Fibroblast of the conjunctiva (primary cell): Measurements from ENCODE around the gene AP1S1.

Experiments
- DNase-seq: peaks from one replicate; pipeline ENCODE4 v3.0.0-alpha.2; 2010; ENCODE audit warnings: low read depth

The AP1S1 gene

DNA sequence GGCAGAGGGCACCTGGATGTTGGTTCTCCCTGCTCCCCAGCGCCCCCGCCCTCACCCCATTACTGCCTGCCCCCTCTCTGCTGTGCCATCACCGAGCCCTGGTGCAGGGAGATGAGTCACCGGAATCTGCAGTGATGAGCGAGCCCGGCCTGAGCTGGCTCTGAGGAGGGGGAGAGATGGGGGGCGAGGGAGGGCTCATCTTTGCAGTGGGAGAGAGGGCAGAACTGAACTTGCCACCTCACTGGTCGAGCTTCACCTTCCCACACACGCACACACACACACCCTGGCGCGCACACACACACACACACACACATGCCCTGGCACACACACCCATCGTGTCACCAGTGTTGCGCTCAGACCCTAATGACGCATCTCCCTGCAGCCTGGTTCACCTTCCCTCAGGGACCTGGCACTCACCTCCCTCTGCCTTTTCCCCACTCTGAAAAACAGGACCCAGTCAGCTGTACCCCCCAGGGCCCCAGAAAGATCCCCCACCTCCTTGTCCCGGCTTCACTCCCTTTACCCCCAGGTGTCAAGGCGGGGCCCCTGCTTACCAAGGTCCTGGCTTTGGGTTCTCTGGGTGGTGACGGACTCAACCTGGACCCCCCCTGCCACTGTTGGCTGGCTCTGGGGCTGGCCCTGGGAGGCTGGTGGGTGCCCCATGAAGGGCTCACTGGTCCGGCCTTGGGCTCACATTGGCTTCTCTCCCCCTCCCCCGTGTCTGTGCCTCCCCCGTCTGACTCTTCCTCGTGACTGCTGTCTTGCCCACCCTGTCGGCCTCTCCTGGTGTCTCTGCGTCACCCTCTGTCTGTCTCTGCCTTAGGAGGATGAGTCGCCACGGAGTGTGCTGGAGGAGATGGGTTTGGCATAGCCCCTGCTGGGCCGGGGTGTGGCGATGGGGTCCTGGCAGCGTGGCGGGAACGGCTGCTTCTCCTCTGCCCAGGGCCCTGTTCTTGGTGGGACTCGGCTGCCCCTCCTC, 5.7 kb downstream of the AP1S1 start:
- no peak for DNase-seq

DNA sequence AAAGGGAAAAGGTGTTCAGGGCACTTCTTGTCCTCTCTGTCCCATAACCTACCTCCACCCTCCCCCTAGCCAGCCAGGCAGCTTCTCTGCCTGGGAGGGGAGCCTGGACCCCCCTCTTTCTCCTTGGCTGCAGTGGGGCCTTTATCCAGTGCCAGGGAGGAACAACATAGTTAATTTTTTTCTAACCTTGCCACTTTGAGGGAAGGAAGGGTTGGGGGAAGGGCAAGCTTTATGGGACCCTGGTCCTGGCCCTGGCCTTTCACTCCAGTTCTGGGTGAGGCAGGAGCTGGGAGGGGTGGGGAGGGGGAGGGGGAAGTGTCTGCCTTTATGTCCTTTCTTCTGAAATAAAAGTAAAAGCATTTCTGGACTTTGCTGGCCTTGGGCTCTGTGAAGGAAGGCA, 6.6 kb downstream of the AP1S1 start:
- DNase-seq: no peak

DNA sequence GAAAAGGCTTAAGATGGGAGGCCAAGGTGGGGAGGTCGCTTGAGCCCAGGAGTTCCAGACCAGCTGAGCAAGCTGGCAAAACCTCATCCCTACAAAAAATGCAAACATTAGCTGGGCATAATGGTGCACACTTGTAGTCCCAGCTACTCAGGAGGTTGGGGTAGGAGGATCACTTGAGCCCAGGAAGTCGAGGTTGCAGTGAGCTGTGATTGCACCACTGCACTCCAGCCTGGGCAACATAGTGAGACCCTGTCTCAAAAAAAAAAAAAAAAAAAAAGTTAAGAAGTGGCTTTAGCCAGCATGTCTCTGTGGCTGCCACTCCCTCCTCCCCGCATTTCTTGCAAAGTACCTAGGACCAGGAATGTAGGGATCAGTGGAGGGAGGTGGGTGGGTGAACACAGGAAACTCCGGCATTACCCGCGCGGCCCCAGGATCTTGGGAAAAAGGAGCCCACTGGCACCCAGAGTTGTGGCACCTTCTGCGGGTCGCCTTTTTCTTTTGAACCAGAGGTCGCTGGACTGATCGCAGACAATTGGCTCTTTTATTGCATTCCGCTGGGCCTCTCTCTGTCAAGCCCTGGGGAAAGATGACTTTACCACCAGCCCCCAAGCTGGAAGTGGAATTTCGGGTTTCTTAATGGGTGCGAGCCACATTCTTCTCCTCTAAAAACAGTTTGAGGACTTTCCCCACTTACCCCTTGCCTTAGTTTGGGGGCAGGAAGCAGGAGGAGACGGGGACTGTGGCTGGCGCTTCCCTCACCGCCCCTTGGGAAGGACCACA, 7.6 kb downstream of the AP1S1 start:
- no peak for DNase-seq

DNA sequence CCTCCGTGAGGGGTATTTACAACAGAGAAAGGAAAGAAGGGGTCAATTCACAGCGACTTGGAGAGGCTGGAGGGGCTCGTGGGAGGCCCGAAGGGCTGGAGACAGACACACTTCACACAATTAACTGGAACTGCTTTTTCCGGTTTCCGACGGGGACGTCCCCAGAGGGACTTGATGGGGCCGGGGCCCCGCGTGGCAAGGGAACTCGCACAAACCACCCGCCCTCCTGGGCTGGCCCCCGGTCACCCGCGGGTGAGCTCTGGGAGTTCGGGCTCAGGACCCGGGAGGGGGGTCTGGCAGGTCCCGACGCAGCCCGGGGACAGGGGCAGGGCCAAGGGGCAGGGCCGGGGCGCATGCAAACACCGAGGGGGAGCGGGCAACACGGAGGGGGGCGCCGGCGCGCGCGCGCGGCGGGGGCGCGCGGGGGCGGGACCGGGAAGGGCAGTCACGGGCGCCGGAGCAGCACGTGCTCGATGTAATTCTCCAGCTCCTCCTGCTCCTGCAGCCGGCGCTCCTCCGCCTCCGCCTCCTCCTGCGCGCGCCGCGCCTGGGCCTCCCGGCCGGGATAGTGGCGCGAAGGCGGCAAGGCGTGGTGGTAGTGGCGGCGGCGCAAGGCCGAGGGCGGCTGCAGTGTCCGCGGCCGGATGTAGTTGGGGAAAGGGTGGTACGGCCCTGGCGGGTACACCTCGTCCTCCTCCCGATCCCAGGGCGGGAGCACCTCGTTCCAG, 8.4 kb downstream of the AP1S1 start:
- DNase-seq: no peak

DNA sequence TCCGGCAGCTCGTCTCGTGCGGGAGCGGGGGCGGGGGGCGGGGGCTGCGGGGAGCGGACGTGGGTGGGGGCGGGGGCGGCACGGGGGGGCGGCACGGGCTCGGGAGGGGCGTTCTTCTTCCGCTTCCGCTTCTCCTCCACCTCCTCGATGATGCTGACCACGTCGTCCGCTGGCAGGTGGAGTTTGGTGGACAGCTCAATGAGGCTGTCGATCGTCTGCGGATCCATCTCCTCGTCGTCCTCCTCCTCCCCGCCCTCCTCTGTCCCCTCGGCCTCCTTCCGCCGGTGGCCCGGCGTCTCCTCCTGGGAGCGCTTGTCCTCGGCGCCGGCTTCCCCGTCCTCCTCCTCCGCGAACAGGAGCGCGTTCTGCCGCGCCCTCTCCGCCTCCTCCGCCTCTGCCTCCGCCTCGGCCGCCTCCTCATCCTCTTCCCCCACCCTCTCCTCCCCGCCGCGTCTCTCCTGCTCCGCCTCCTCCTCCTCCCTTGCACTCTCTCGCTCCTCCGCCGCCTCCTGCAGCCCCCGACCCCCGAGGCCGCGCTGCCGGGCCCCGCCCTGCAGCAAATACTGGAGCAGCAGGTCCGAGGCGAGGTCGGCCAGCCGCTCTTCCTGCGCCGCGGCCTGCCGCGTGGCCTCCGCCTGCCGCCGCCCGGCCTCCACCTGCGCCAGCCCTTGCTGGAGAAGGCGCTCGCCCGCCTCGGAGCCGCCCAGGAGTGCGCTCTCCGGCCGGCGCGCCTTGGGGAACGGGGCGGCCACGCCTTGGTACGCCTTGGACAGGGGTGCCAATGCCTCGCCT, 9.2 kb downstream of the AP1S1 start:
- no peak for DNase-seq

DNA sequence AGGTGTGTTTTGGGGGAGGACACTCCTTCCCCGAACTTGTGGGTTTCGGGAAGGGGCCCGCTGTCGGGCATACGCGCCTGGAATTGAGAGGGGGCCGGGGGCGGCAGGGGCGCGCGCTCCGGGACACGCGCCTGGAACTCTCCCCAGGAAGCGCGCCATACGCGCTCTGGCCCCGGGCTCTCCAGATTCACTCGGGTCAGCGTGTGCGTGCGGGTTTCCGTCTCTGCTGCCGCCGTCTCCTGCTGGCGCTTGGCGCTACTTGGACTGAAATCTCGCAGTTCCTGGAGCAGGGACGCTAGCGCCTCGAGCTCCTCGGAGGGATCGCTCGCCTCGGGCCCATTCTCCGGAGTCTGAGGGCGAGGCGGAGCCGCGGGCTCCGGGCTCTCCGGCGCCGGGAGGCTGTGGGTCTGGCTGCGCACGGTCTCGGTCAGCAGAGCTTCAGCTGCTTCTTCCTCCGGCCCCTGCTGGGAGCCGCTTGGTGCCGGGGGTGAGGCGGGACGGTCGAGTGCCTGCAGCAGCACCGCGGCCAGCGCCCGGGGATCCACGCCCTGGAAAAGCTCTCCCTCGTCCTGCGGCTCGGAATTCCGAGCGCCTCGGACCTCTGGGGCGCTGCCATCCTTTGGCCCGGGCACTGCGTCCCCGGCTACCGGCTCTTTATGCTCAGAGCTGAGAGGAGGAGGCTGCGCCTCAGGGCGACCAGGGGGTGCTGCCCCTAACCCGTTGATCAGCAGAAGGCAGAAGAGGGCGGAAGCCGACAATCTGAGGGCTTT, 10.0 kb downstream of the AP1S1 start:
- no peak for DNase-seq

DNA sequence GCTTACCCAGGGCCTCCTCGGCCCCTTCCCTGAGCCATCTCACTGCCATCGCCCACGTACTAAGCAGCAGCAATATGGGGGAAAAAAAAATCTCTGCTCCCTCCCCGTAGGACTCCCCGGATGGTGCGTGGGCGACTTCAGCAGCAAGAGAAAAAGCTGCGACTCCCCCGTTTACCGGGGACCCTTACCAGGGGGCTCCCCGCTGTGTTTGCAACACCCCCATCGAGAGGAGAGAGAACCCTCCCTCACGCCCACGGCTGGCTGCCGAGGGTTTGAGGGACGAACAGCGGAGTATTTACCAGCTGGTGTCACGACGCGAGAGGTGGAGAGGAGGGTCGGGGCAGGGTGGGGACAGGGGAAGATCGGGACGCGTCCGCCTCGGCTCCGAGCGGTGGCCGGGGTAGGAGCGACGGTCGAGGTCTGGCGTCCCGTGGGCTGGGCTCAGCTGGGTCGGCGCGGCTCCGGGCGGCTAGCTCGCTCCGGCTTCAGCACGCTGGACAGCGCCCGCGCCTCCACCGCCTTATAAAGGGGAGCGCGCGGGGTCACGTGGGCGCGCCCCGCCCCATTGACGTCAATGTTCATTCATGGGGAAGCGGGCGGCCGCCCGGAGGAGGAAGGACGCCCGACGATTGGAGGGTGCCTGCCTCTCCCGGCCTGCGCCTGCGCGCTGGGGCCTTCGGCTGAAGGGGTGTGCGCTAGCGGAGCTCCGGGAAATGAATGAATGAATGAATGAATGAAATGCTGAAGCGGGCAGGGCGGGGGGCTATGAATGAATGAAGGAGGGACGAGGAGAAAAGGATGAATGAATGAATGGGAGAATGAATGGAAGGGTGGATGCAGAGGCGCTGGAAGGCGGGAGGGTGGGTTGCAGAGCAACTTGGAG, 11.0 kb downstream of the AP1S1 start, which contains the start of gene VGF:
Gene VGF, minus strand, starts transcription at position 495 of the 883 bp plus-strand sequence. CDS start 726 bp downstream, outside the sequence.
- peak; percentile 85 for DNase-seq

DNA sequence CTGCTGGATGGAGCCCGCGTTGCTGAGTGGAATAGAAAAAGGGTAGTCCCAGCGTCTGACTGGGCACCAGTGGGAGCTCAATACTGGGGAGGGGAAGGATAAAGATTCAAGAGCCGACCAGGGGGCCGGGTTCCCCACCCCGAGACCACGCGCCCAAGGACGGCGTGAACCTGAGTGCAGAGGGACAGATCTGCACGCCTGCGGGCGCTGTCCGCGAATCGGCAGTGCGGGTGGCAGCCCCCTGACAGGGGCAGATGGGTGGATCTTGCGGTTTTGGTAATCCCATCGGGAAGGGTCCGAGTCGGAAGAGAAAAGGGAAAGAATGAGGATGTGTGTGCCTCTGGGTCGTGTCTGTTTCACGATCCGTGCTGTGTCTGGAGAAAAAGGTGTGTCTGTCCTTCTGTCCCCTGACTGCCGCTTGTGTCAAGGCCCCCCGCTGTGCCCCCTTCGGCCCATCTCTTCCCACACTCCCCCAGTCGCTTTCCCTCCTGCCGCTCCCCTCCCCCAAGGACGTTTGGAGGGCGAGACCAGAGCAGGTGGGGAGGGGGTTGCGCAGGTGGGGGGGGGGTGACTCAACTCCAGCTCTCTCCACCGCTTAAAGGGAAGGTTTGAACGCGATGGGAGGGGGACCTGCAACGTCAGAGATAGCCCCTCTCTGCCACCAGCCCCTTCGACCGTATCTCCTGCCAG, 11.8 kb downstream of the AP1S1 start:
- DNase-seq: no peak

DNA sequence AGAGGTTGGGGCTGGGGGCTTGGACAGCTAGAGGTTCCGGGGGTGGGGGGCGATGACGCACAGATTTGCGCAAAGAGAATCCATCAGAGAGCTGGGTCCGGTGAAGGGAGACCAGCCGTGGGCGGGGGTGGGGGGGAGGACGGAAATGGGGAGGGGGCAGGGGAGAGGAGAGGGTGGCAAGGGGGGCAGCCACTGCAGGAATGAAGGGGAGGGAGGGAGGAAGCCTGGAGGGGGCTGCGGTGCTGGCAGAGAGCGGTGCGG, 12.3 kb downstream of the AP1S1 start:
- DNase-seq: no peak

DNA sequence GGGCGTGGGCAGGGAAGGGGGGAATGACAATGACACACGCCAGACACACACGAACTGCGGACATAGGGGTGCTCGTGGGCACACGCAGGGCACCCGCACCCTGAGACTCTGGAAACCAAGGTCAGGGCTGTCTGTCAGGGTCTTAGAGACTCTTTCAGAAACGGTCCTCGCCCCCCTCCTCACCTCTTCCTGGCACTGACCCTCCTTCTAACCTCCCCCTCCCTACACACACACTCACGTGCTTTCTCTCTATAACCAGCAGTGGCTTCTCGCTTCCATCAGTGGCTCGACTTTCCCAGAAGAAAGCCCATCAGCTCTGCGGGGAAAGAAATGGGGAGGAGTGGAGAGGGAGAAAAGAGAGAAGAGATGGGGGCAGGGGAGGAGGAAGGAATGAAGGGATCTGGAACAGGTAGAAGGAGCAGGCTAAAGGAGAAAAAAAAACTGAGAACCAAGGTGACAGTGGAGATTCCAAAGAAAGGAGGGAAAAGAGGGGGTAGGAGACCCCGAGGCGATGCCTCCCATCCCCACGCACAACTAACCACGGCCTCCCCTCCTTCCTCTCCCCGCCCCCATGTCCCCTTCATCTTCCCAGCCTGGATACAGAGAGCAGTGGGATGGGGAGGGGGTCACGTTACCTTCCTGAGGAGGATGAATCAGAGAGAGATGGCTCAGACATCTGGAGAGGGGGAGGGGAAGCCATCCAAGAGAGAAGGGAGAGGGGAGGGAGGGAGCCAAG, 12.8 kb downstream of the AP1S1 start:
- DNase-seq: no peak

DNA sequence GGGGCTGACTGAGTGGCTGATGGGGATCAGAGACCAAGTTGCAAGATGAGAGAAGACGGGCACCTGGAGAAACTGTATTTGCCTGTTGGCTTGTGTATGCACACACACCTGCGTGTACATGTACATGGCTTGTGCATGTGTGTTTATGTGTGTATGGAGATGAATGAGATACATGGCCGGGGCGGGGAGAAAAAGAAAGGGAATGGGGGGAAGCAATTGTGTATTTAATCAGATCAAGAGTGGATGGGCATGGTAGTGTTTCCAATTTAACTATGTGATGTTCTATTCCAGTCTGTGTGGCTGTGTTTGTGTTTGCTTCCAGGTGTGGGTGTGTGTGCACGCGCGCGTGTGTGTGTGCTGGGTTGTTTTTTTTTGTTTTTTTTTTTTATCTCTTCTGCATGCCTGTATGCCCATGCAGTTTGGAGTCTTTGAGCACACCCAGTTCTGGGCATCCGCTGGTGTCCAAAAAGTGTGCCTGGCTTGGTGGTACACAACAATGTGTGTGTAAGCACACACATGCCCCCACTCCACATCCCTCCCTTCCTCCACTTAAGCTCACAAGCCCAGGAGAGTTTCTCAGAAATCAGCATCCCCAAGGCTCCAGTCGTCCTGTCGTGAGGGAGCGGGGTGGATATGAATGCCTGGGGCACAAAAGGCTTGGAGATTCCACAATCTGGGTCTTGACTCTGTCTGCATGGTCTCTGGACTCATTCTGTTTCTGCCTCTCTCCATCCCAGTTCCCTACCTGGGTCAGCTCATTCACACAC, 13.6 kb downstream of the AP1S1 start:
- no peak for DNase-seq

DNA sequence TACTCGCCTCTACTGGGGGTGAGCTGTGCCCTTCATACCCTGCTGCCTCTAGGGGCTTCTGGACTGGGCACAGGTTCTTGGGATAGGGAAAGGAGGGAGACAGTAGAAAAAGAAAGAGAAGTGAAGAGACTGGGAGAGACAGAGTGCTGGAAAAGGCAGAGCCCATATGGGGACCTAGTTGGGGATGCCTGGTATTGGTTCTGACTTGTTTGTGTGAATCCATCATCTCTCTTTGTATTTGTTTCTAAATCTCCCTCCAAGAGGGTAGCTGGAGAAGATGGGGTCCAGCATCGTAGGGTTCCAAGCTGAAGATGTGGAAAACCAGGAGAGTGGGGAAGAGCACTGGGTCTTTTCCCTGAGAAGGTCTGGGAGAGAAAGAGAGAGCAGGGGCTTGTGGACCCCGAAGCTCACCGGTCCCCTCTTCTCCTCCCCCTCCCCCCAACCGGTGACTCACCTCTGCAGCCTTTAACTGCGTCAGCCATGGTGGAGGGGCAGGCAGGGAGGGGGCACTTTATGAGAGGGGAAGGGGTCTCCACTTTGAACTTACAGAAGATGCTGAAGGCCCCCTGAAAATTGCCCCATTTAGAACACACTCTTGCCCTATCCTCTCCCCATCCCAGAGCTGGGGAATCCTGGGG, 14.3 kb downstream of the AP1S1 start:
- no peak for DNase-seq

DNA sequence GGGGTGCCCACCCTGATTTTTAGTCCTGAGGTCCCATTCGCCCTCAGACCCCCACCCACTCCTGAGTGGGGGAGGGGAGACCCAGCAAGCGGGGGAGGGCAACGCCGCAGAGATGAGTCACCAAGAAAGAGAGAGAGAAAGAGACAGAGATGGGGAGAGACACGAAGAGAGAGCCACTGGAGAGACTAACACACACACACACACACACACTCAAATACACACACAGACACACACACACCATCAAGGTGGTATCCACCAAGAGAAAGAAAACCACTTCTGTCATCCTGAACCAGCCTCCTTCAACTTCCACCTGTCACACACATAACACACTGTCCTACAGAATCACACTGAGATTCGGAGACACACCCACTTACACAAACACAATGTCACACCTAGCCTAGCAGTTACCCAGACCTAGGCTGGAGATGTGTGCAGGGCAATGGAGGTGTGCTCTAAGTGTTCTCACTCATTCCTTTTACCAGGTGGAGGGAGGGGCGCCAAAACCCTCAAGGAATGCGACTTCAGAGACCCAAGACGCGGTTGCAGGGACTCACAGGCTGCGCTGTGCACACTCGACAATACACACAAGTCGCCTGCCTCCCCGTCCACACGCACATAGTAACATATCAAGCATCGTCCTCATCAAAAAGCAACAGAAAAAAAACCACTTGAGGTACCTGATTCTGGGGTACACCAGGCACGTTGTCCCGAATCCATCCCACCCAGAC, 15.0 kb downstream of the AP1S1 start:
- DNase-seq: no peak

DNA sequence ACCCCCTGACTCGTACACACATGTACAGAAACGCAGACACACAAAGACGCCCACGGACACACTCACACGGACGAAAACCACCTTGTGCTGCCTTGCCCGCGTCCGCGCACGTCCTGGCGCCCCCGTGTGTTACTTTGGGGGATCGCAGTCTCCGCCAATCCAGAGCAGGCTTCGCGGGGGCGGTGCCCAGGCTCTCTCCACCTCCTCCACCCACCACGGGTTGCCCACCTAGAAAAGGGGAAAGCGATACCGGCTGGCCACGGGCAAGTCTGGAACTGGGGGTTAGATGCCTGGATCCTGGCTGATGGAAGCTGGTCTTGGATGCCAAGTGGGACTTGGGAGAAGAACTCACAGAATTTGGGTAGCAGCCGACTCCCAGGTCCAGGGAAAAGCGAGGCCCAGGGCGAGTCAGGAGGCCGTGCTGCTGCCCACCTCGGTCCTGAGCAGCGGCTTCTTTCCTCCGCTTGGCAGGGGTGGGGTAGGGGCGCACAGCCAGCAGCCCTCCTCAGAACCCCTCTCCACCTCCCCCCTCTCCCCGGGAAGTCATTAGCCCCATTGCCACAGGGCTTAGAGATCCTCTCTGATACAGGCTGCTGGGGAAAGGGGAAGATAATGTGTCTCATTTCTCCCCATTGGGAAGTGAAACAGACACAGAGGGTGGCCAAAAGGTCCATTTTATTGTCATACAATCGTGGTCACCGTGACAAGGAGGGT, 15.7 kb downstream of the AP1S1 start:
- no peak for DNase-seq

DNA sequence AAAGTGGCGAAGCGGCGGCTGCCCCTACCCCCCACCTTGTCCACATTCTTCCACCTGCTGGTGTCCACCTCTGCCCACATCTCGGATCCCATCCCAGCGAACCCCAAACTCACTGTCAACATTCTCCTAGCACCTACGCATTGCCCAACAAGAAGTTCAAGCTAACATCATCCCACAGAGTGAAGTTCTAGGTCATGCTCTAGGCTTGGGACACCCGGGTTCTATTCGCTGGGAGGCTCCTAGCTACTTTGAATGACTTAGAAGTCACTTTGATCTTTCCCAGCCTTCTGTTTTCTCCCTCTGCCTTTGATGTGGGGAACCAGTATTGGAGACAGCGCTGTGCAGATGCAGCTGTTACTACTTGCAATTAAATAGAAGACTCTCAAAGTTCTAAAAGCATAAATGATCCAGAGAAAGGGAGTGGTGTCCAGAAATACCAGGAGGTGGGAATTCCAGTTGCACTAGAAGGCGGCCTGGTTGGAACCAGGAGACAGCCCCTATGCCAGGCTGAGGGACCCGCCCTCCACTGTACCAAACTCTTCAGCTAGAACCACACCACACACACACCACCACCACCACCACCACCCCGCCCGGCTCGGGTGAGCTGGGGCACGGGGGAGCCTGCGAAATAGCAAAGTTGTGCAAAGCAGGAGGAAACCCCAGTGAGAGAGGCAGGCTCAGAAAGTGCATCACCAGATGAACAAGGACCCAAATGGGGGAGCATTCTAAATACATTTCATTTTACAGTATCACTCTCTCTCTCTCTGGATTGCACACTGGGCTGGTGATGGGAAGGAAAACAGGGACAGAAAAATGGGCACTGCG, 16.6 kb downstream of the AP1S1 start:
- DNase-seq: no peak
